GM19438 (cell line): ENCODE data around the gene NAA20.
"Not testable (repeated sequence)": the region's sequence is repeated elsewhere in the genome, so short reads cannot be mapped to it uniquely, and the experiment has no call there.

Experiments used
- ATAC-seq: cut with Tn5 transposase; IDR thresholded peaks from one replicate; pipeline ENCODE4 v1.9.1; 2021; ENCODE audit warnings: low read depth; ENCODE audit not compliant: unreplicated experiment

NAA20 gene

DNA sequence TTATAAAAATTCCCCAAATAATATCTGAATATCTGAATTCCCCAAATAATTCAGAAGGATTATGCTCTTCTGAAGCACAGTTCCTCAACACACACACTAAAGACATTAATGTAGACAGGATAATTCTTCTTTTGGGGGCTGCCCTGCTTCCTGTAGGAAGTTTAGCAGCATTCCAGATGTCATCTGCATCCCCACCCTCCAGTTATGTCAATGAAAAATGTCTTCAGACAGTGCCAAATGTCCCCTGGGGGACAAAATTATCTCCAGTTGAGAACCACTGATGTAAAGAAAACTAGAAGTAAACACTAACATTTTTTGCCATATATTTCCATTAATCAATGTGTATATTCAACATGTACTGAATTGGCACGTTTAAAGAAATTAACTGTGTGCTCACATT is 25.9 kb upstream of the NAA20 start:
- ATAC-seq: no peak

GRCh38 chr20:19991854-19992253 is 25.3 kb upstream of the NAA20 start:
- no peak for ATAC-seq

DNA sequence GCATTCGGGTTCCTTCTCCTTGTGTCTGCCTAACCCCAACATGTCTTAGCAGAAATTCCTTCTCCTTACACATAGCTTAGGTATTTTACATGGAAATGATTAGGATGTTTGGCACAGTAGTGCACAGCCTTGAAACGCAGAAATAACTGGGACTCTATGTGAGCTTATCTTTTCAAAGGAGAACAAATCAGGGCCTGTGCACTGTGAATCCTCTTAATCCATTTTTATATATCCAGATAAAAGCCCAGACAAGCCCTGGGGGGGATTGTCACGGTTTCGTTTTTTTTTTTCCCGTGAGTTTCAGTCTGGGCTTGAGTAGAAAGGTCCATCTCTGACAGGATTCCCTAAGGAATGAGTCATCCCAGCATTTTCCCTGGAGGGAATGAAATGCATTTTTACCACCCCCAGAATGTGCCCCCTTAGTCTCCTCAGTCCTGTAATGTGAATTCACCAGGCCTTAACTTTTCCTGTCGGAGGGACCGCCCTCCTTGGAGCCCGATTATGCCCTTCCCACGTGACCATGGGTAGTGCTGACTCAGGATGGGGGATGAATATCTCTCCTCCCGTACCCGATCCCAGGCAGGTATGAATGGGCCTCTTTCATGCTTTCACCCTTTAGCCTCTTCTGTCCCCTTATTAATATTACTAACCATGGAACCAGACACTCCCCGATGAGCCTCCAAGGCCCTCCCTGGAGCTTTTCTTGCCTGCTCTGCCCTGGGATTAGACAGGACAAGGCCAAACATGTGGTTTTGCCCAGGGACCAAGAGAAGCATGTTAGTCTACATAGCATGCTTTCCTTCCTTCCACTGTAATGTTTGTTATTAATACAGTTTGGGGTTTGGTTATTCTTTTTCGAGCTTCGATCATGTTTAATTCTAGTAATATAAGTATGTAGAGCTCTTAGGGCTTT is 23.9 kb upstream of the NAA20 start:
- ATAC-seq: no peak

GRCh38 chr20:19993958-19994669 is 23.0 kb upstream of the NAA20 start:
- no peak for ATAC-seq

- no peak for ATAC-seq
Observed at GRCh38 chr20:19995220-19995863, 21.8 kb upstream of the NAA20 start.

GRCh38 chr20:19996222-19996621 is 20.9 kb upstream of the NAA20 start:
- no peak for ATAC-seq

DNA sequence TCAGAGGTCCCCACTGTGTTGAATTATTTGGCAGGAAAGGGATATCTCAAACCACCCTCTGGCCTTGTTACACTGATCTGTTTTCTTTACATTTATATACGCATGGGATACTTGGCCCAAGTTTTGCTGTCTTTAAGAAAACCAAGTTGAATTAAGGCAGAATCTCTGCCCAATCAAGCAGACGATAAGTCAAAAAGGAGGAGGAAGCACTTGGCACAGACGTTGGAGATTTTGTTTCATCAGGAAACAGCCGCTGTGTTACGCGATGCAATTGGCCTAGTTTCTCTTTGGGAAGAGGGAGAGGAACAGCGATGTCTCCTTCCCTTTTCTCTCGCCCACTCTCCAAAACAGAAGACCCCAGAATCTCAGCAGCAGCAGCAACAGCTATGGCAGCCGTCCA is 20.2 kb upstream of the NAA20 start:
- ATAC-seq: no peak

GRCh38 chr20:19998990-19999705 is 18.0 kb upstream of the NAA20 start:
- ATAC-seq: no peak

GRCh38 chr20:20000211-20000968 is 16.8 kb upstream of the NAA20 start:
- no peak for ATAC-seq

DNA sequence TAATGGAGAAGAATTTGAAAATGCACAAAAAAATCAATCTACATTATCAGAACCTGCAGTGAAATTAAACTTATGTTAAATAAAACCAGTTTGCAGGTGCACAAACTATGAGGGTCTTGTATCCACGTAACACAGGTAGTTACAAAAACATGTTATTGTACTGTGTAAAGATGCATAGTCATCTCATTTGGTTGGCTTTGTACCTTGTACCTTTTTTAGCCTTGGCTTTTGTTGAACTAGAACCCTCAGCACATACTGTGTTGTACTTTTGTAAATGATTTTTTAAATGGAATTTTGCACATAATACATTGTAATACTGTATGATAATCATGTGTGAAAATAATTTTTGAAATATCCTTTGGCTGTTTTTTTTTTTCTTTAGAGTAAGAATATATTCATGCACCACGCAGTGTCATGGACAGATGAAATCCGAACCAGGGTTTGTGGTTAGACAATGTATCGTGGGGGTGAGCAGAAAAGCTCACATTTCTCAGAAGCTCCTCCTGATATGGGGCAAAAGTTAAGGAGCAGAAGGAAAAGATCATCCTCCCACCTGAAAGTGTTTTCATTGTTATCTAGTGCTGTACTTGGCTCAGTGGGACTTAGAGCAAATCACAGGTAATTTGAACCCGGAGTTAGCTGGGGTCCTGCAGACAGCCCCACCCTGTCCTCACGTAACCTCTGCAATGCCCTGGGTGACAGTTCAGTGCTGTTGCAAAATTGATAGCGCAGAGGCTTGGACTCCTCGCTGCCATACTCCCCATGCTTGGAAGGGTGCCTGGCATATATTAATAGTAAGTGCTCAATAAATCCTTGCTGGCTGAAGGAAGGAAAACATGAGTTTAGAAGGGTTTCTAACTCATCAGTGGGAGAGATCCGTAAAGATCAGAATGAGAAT is 14.8 kb upstream of the NAA20 start:
- no peak for ATAC-seq

GRCh38 chr20:20003031-20003954 is 13.9 kb upstream of the NAA20 start:
- no peak for ATAC-seq

GRCh38 chr20:20003955-20004322 is 13.2 kb upstream of the NAA20 start:
- ATAC-seq: not testable (repeated sequence)

DNA sequence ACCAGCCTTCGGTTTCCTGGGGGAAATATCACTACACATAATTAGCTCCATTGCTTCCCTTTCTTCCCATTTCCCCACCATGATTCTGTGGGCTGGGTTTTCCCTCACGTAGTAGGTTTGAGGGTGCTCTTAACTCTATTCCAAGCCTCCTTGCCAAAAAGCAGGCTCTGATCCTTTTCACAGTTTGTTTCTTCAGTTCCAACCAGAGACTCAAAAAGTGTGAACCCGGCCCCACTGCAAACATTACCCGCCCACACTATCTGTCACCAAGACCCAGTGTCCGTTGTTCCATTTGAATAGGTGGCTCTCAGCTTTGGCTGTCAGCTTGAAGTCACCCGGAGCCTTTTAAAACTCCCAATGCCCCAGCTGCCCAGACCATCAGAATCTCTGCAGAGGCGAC is 11.8 kb upstream of the NAA20 start:
- ATAC-seq: no peak

- ATAC-seq: no peak
Observed at GRCh38 chr20:20009784-20010253, 7.3 kb upstream of the NAA20 start.

DNA sequence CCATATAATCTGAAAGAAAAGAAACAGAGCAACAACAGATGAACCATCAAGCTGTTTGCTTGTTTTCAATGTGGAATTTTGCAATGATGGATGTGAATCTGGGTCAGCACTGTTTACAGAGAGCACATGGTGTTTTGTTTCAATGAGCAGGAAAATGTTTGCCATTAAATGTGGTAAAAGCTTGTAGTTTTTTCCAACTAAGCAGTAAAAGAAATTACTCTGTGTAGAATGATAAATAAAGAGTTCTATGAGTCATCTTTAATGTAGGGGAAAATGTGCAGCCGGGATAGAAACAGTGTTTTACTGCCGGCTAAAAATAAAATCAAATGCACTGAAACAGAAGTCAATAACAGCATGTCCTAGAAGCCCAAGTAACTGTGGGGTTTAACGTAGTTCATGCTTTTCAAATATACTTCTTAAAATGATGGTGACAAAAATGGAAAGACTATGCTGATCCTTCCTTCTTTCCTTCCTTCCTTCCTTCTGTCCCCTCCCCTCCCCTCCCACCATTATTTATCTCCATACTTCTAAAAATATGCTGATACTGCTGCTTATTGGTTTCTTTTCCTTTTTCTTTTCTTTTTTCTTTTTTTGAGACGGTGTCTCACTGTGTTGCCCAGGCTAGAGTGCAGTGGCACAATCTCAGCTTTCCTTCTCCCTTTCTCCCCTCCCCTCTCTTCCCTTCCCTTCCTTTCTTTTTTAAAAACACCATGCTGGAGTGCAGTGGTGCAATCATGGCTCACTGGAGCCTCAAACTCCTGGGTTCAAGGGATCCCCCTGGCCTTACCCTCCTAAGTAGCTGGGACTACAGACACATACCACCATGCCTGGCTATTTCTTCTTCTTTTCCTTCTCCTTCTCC is 6.3 kb upstream of the NAA20 start:
- ATAC-seq: no peak

DNA sequence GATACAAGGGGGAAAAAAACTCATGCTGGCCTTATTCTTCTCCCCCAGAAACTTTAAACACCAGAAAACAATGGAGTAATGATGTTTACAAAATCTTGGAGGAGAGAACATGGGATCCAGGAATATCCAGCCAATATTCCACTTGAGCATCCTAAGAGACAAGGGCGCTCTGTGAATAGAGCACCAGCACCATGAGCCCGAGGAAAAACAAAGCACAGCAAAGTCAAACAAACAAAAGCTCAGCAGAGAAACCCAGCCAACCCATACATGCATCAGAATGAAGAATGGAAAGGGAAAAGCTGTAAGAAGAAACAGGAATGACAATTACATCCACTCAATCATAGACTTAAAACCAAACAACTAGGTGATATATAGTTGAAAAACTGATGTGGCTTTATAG is 4.6 kb upstream of the NAA20 start:
- ATAC-seq: no peak

GRCh38 chr20:20014659-20015058 is 2.5 kb upstream of the NAA20 start:
- no peak for ATAC-seq
